GM19025 (cell line): ENCODE measurements around the gene NCOA5.

Source experiments
- ATAC-seq: cut with Tn5 transposase; IDR thresholded peaks from one replicate; pipeline ENCODE4 v1.9.1; 2021; ENCODE audit warnings: mild to moderate bottlenecking, low read depth, moderate library complexity; ENCODE audit not compliant: unreplicated experiment

Gene NCOA5

GRCh38 chr20:46089417-46090388, at the start of gene NCOA5:
Gene NCOA5, minus strand, starts transcription at chr20:46089962. Its CDS starts 10,538 bp downstream, at chr20:46079424.
- ATAC-seq: peak; percentile 78

- no peak for ATAC-seq
Observed at GRCh38 chr20:46139266-46139889, 49.6 kb upstream of the NCOA5 start.

- ATAC-seq: no peak
Observed at GRCh38 chr20:46137816-46138215, 48.1 kb upstream of the NCOA5 start.

GRCh38 chr20:46135856-46136633, 46.3 kb upstream of the NCOA5 start:
- no peak for ATAC-seq

GRCh38 chr20:46134716-46135115, 45.0 kb upstream of the NCOA5 start:
- ATAC-seq: no peak

GRCh38 chr20:46133886-46134654, 44.3 kb upstream of the NCOA5 start:
- no peak for ATAC-seq

GRCh38 chr20:46132705-46133120, 43.0 kb upstream of the NCOA5 start:
- ATAC-seq: no peak

GRCh38 chr20:46131396-46131795, 41.6 kb upstream of the NCOA5 start:
- ATAC-seq: no peak

- no peak for ATAC-seq
Observed at GRCh38 chr20:46130534-46130933, 40.8 kb upstream of the NCOA5 start.

- ATAC-seq: no peak
Observed at GRCh38 chr20:46129955-46130481, 40.3 kb upstream of the NCOA5 start.

GRCh38 chr20:46128310-46129151, 38.8 kb upstream of the NCOA5 start:
- no peak for ATAC-seq

- ATAC-seq: no peak
Observed at GRCh38 chr20:46127396-46128010, 37.7 kb upstream of the NCOA5 start.

- ATAC-seq: no peak
Observed at GRCh38 chr20:46126440-46127056, 36.8 kb upstream of the NCOA5 start.

- no peak for ATAC-seq
Observed at GRCh38 chr20:46123482-46124245, 33.9 kb upstream of the NCOA5 start.

- ATAC-seq: no peak
Observed at GRCh38 chr20:46122516-46123481, 33.0 kb upstream of the NCOA5 start.

GRCh38 chr20:46122071-46122470, 32.3 kb upstream of the NCOA5 start:
- ATAC-seq: no peak
